ENCODE data around the gene CDC42EP1. TPM values are rescaled to one million over a fixed set of nuclear protein-coding genes. Genes with fewer than 3 reads are reported as not detected.
A peak's percentile ranks its signal among the peaks of the same experiment; 100 is the strongest.
"Not testable (repeated sequence)": the region's sequence is repeated elsewhere in the genome, so short reads cannot be mapped to it uniquely, and the experiment has no call there.

Gene CDC42EP1
- total RNA-seq, 4 donors from 2014 or later, result 5.6 to 8.8 (median 6.8) TPM

DNA sequence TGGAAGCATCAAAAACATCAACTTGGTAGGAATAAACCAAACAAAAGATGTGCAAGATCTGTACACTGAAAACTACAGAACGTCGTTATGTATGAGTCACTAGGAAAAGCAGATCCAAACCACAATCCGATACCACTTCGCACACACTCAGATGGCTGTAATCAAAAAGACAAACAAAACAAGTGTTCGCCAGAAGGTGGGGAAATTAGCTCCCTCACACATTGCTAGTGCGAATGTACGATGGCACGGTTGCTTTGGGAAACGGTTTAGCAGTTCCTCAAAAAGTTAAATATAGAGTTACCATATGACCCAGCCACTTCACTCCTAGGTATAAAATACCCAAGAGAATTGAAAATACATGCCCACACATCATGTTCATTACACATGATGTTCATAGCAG, 26.3 kb upstream of the CDC42EP1 start:
- DNase-seq, result no peak
- Histone ChIP-seq H3K4me1 (no peaks in the 10 kb centered on the region), H3K27me3 (no peaks in the 10 kb centered on the region), H3K36me3 (no peaks in the 10 kb centered on the region), H3K4me3 (no peak overlapping the region), H3K27ac (no peak overlapping the region), H3K9me3 (no peaks in the 10 kb centered on the region)
- intact Hi-C loops (cut with DNase I; ENCODE audit: low total_unique reads), result no loop called here
- in situ Hi-C loops (cut with MboI; ENCODE audit: low sequenced_read_pairs in 4 of 4), result loop anchor here in 1 of 4 donors (10.0 kb wide), 1 partner anchor 61 kb away; no protein-coding TSS in a partner anchor
- no peak for TF ChIP-seq POLR2A (IDR thresholded peaks at IDR 0.05)
- TF ChIP-seq, protein P1, sequence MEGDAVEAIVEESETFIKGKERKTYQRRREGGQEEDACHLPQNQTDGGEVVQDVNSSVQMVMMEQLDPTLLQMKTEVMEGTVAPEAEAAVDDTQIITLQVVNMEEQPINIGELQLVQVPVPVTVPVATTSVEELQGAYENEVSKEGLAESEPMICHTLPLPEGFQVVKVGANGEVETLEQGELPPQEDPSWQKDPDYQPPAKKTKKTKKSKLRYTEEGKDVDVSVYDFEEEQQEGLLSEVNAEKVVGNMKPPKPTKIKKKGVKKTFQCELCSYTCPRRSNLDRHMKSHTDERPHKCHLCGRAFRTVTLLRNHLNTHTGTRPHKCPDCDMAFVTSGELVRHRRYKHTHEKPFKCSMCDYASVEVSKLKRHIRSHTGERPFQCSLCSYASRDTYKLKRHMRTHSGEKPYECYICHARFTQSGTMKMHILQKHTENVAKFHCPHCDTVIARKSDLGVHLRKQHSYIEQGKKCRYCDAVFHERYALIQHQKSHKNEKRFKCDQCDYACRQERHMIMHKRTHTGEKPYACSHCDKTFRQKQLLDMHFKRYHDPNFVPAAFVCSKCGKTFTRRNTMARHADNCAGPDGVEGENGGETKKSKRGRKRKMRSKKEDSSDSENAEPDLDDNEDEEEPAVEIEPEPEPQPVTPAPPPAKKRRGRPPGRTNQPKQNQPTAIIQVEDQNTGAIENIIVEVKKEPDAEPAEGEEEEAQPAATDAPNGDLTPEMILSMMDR (IDR thresholded peaks at IDR 0.05 in 4 of 5, conservative IDR thresholded peaks at IDR 0.05 in 1 of 5), result no peak
- ATAC-seq, result no peak

DNA sequence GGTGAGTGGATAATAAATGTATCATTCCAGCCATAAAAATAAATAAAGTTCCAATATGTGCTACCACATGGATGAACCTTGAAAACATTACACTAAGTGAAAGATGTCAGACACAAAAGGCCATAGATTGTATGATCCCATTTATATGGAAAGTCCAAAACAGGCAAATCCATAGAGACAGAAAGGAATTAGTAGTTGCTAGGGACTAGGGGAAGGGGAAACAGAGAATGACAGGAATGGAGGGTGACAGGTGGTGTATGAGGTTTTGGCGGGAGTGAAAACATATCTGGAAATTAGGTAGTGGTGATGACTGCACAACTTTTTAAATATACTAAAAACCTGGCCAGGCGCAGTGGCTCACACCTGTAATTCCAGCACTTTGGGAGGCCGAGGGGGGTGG, 25.8 kb upstream of the CDC42EP1 start:
- no peak for DNase-seq
- Histone ChIP-seq H3K9me3 (no peaks in the 10 kb centered on the region), H3K27me3 (no peaks in the 10 kb centered on the region), H3K27ac (no peak overlapping the region), H3K4me3 (no peak overlapping the region), H3K4me1 (no peaks in the 10 kb centered on the region), H3K36me3 (no peaks in the 10 kb centered on the region)
- no peak for TF ChIP-seq POLR2A (IDR thresholded peaks at IDR 0.05)
- TF ChIP-seq, protein P1 (IDR thresholded peaks at IDR 0.05 in 4 of 5, conservative IDR thresholded peaks at IDR 0.05 in 1 of 5), result no peak
- no peak for ATAC-seq
- in situ Hi-C loops (cut with MboI; ENCODE audit: low sequenced_read_pairs in 4 of 4) (loop anchor here in 1 of 4 donors (10.0 kb wide), 1 partner anchor 60 kb away; no protein-coding TSS in a partner anchor), intact Hi-C loops (cut with DNase I; ENCODE audit: low total_unique reads) (no loop called here)

DNA sequence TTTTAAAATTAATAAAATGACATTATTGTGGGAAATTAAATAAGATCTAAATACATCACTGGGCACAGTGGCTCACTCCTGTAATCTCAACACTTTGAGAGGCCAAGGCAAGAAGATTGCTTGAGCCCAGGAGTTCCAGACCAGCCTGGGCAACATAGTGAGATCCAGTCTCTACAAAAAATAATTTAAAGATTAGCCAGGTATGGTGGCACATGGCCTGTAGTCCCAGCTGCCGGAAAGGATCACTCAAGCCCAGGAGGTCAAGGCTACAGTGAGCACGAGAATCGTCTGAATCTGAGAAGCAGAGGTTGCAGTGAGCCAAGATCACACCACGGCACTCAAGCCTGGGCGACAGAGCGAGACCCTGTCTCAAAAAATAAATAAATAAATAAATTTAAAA, 25.1 kb upstream of the CDC42EP1 start:
- intact Hi-C loops (cut with DNase I; ENCODE audit: low total_unique reads), result no loop called here
- in situ Hi-C loops (cut with MboI; ENCODE audit: low sequenced_read_pairs in 4 of 4), result loop anchor here in 2 of 4 donors (5.0 to 10.0 kb wide), 2 partner anchors 37 to 60 kb away; no protein-coding TSS in a partner anchor

DNA sequence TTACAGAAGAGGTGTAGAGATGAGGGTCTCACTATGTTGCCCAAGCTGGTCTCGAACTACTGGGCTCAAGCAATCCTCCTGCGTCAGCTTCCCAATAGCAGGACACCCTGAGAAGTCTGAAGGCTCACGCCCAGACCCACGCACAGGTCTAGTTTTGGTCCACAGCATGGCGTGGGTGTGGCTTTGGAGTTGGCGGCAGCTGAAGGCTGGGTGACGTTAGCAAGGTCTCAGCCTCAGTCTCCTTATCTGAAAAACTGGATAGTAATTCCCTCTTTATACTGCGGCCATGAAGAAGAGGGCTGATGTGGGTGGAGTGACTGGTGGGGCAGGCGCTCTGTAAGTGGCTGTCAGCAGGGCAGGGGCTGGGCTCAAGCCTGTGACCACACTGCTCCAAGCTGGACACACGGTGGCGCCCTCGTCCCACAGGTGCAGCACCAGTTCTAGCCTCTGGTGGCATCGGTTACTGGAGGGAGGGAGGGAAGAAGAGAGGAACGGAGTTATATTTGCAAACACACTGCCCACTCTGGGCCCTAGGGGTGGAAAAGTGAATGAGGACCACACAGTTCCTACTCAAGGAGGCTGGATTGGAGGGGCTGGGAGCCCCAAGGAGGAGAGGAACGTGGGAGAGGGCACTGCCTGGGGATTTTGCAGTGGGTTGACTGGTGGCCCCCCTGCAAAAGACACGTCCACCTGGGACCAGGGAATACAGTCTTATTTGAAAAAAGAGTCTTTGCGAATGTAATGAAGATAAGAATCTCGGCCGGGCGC, 21.5 kb upstream of the CDC42EP1 start:
- Histone ChIP-seq H3K36me3 (no peaks in the 10 kb centered on the region), H3K4me3 (no peak overlapping the region), H3K4me1 (no peaks in the 10 kb centered on the region), H3K9me3 (no peaks in the 10 kb centered on the region), H3K27ac (no peak overlapping the region), H3K27me3 (no peaks in the 10 kb centered on the region)
- intact Hi-C loops (cut with DNase I; ENCODE audit: low total_unique reads) (loop anchor here (1.0 kb wide), 2 partner anchors 29 to 54 kb away; no protein-coding TSS in a partner anchor), in situ Hi-C loops (cut with MboI; ENCODE audit: low sequenced_read_pairs in 4 of 4) (loop anchor here in 2 of 4 donors (5.0 to 10.0 kb wide), 2 partner anchors 34 to 56 kb away; no protein-coding TSS in a partner anchor)
- ATAC-seq (peak; percentile 91 to 97), DNase-seq (peak; percentile 80 to 82)
- TF ChIP-seq POLR2A (IDR thresholded peaks at IDR 0.05), result no peak
- TF ChIP-seq, protein P1 (IDR thresholded peaks at IDR 0.05 in 4 of 5, conservative IDR thresholded peaks at IDR 0.05 in 1 of 5), result peak; percentile 89 to 94 (median 92)

More for the DNA sequence above, 25.1 kb upstream of the CDC42EP1 start:
- no peaks in the 10 kb centered on the region for H3K27me3 ChIP-seq
- DNase-seq (no peak), ATAC-seq (no peak)
- no peak overlapping the region for H3K4me3 ChIP-seq
- H3K36me3 ChIP-seq, result no peaks in the 10 kb centered on the region
- no peak for TF ChIP-seq POLR2A (IDR thresholded peaks at IDR 0.05)
- TF ChIP-seq, protein P1 (IDR thresholded peaks at IDR 0.05 in 4 of 5, conservative IDR thresholded peaks at IDR 0.05 in 1 of 5), result no peak
- H3K27ac ChIP-seq, result no peak overlapping the region
- no peaks in the 10 kb centered on the region for H3K9me3 ChIP-seq
- no peaks in the 10 kb centered on the region for H3K4me1 ChIP-seq

DNA sequence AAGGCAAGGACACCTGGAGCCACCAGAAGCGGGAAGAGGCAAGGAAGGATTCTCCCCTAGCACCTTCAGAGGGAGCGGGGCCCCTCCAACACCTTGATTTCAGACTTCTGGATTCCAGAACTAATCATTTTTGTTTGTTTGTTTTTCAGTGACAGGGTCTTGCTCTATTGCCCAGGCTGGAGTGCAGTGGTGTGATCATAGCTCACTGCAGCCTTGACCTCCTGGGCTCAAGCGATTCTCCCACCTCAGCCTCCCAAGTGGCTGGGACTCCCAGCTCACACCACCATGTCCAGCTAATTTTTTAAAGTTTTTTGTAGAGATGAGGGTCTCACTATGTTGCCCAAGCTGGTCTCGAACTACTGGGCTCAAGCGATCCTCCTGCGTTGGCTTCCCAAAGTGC, 20.5 kb upstream of the CDC42EP1 start:
- not testable (repeated sequence) for H3K4me1 ChIP-seq, H3K4me3 ChIP-seq, H3K27ac ChIP-seq, H3K27me3 ChIP-seq, H3K36me3 ChIP-seq, H3K9me3 ChIP-seq, ATAC-seq, DNase-seq
- intact Hi-C loops (cut with DNase I; ENCODE audit: low total_unique reads) (loop anchor here (1.0 kb wide), 1 partner anchor 28 kb away; no protein-coding TSS in a partner anchor), in situ Hi-C loops (cut with MboI; ENCODE audit: low sequenced_read_pairs in 4 of 4) (loop anchor here in 2 of 4 donors (5.0 to 10.0 kb wide), 2 partner anchors 33 to 55 kb away; no protein-coding TSS in a partner anchor)

DNA sequence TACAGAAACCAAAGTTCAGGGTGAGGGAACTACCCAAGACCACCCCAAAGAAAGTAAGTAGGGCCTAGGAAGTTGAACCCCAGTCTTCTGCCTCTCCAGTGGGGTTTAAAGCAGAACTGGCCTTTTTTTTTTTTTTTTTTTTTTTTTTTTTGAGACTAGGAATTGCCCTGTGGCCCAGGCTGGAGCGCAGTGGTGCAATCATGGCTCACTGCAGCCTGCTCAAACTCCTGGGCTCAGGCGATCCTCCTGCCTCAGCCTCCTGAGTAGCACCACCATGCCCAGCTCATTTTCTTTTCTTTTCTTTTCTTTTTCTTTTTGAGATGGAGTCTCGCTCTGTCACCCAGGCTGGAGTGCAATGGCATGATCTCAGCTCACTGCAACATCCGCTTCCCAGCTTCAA, 17.9 kb upstream of the CDC42EP1 start:
- peaks cover 13 to 19% of the 10 kb centered on the region in 2 donors for H3K4me1 ChIP-seq
- DNase-seq; ATAC-seq; intact Hi-C loops (cut with DNase I; ENCODE audit: low total_unique reads); H3K27me3 ChIP-seq; H3K4me3 ChIP-seq; H3K36me3 ChIP-seq; H3K27ac ChIP-seq; in situ Hi-C loops (cut with MboI; ENCODE audit: low sequenced_read_pairs in 4 of 4); H3K9me3 ChIP-seq: not testable (repeated sequence)

All from gastrocnemius medialis (tissue), 4 donors.